ENCODE results near the gene FBXO40. TPM values are rescaled to one million over a fixed set of nuclear protein-coding genes. Genes with fewer than 3 reads are reported as not detected.
A peak's percentile ranks its signal among the peaks of the same experiment; 100 is the strongest.

FBXO40 gene
- total and polyA plus RNA-seq, 2 of the 8 experiments (the other 6 are each of a cell fraction or from before 2014, with no cell fraction given) = 0.03 TPM; not detected in 1

DNA sequence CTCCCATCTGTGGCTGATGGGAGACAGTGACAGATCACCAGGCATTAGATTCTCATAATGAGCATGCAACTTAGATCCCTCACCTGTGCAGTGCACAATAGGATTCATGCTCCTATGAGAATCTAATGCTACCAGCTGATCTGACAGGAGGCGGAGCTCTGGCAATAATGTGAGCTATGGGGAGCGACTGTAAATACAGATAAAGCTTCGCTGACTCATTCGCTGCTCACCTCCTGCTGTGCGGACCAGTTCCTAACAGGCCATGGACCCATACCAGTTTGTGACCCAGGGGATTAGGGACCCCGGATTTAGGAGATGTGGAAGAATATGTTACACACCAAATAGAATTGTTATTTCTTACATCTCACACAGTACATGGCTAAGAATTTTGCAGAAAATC lies 18.7 kb upstream of the FBXO40 start:
- FAIRE-seq = no peak

More for the DNA sequence above, 18.7 kb upstream of the FBXO40 start:
- Histone ChIP-seq H2AK5ac (ENCODE audit: low read depth, low read length) (no peak overlapping the region), H3K36me3 (ENCODE audit: control insufficient read depth in 2 of 4, insufficient read depth in 4 of 4, low read length in 3 of 4) (no peaks in the 10 kb centered on the region), H3K4me3 (ENCODE audit: extremely low read depth in 1 of 4, insufficient read depth in 2 of 4, low read depth in 3 of 4, low read length in 4 of 4) (no peak overlapping the region), H2BK12ac (ENCODE audit: low read depth, low read length) (no peak overlapping the region), H3K4me1 (replicated peaks in 1 of 4; ENCODE audit: control insufficient read depth in 3 of 4, insufficient read depth in 4 of 4, low read length in 3 of 4) (peaks cover 0 to 9% (median 1%) of the 10 kb centered on the region in 4 experiments; a peak in 3 of 7 replicates), H2AFZ (ENCODE audit: low read length) (no peak overlapping the region), H2BK15ac (ENCODE audit: low read length) (no peak overlapping the region), H3K23ac (ENCODE audit: insufficient read length) (no peak overlapping the region), H2BK120ac (replicated peaks; ENCODE audit: low read depth, low read length) (no peak overlapping the region), H3K4me2 (ENCODE audit: insufficient read depth in 1 of 2, low read depth in 2 of 2, low read length in 2 of 2) (no peak overlapping the region), H3K56ac (replicated peaks; ENCODE audit: insufficient read length, low read depth, low read length) (no peak overlapping the region), H2BK20ac (ENCODE audit: low read length) (no peak overlapping the region), H3K27ac (ENCODE audit: low read depth, low read length) (no peak overlapping the region), H4K8ac (ENCODE audit: extremely low read depth, insufficient read depth, low read length) (no peak overlapping the region), H4K5ac (ENCODE audit: insufficient read length, low read depth, low read length) (no peak overlapping the region), H2BK5ac (ENCODE audit: low read depth, low read length) (no peak overlapping the region), H3K23me2 (ENCODE audit: low read depth, low read length) (0 out of 2 replicates have a peak, but pooled peaks cover 1% of the 10 kb centered on the region), H4K91ac (replicated peaks; ENCODE audit: insufficient read length, low read length) (no peak overlapping the region), H3K4ac (replicated peaks; ENCODE audit: insufficient read length, low read depth, low read length) (no peak overlapping the region), H3K27me3 (replicated peaks in 1 of 4; ENCODE audit: control insufficient read depth in 3 of 4, extremely low read depth in 1 of 4, insufficient read depth in 3 of 4, low read length in 3 of 4) (no peaks in the 10 kb centered on the region), H4K20me1 (replicated peaks in 1 of 2; ENCODE audit: control insufficient read depth in 1 of 2, insufficient read depth in 2 of 2, low read length in 2 of 2) (no peaks in the 10 kb centered on the region), H3K9ac (replicated peaks in 1 of 4; ENCODE audit: extremely low read depth in 1 of 4, low read depth in 3 of 4, low read length in 3 of 4) (no peak overlapping the region), H3K79me1 (ENCODE audit: low read depth, low read length) (no peaks in the 10 kb centered on the region), H3K79me2 (ENCODE audit: control insufficient read depth in 1 of 2, insufficient read depth in 2 of 2, low read length in 2 of 2) (no peaks in the 10 kb centered on the region), H3K14ac (ENCODE audit: insufficient read length) (no peak overlapping the region), H3K9me3 (ENCODE audit: insufficient read depth in 2 of 2, low read depth in 1 of 2, low read length in 1 of 2) (no peaks in the 10 kb centered on the region), H3K18ac (ENCODE audit: extremely low read depth, low read length) (no peak overlapping the region)
- WGBS, 2 experiments (ENCODE audit: extremely low coverage in 1 of 2, insufficient coverage in 1 of 2, insufficient read length in 1 of 2, insufficient replicate concordance in 2 of 2, low coverage in 1 of 2, low lambda C conversion rate in 2 of 2, missing lambda C conversion rate in 1 of 2) = 75% methylated on average over 6 of the region's 6 CpGs; no CpG with 5 or more reads in 1 of the 2 experiments
- DNase-seq (ENCODE audit: low read depth in 1 of 2, low spot score in 2 of 2) = peak in 1 of 2 experiments; percentile 53
- TF ChIP-seq JUND (IDR thresholded peaks at IDR 0.05; ENCODE audit: low read length) = peak; percentile 53; the same call in 1 of the 2 replicates
- peak; percentile 43; the same call in 1 of the 2 replicates for TF ChIP-seq MAFK (IDR thresholded peaks at IDR 0.05; ENCODE audit: low read depth, low read length)
- TF ChIP-seq, protein P1, sequence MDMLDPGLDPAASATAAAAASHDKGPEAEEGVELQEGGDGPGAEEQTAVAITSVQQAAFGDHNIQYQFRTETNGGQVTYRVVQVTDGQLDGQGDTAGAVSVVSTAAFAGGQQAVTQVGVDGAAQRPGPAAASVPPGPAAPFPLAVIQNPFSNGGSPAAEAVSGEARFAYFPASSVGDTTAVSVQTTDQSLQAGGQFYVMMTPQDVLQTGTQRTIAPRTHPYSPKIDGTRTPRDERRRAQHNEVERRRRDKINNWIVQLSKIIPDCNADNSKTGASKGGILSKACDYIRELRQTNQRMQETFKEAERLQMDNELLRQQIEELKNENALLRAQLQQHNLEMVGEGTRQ (IDR thresholded peaks at IDR 0.05; ENCODE audit: low read length) = no peak
- CTCF ChIA-PET (ENCODE audit: partially characterized antibody) = interaction anchor here (0.7 to 1.2 kb wide), 3 partner anchors 11 to 156 kb away, joined by 3 read pairs; no protein-coding TSS in a partner anchor
- POLR2A ChIA-PET (ENCODE audit: partially characterized antibody) = interaction anchor here (0.5 kb wide), 1 partner anchor 38 kb away, joined by 3 read pairs; no protein-coding TSS in a partner anchor
